SIG-M5 treated with dmso at 0.1 percent for 504 hours (cell line): ENCODE data around the gene CACNA1C.

Source experiments
- DNase-seq: peaks from one replicate; lab custom pipeline; 2025; ENCODE audit not compliant: unreplicated experiment; lab: John Stamatoyannopoulos, UW

CACNA1C gene

GRCh38 chr12:2052826-2053678 is at the start of gene CACNA1C:
CACNA1C (plus strand) TSS chr12:2052987; CDS start chr12:2053563, 576 bp downstream.
- peak; percentile 35 for DNase-seq

DNA sequence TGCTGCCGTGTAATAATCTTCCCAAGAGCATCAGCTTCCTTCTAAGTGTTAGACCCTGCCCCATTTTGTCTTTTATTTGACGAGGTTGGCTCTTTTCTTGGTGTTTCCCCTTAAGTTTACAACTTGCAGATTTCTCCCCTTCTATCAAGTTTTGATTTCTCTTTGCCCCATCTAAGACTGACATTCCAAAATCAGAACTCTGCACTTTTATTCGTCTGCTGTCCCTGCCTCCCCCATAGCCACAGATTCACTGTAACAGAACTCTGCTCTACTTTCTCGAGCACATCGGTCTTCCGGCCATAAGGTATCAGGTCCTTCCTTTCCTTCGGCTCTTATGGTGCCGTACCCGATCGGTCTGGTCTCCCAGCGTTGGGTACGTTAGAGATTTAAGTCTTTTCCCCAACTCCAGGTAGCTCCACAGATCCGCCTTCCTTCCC is 49.1 kb upstream of the CACNA1C start:
- DNase-seq: no peak

GRCh38 chr12:2004113-2004929 is 48.5 kb upstream of the CACNA1C start, which contains the start of gene DCP1B:
DCP1B (minus strand) TSS chr12:2004457; CDS start chr12:2004431, 26 bp downstream.
- DNase-seq: peak; percentile 97

DNA sequence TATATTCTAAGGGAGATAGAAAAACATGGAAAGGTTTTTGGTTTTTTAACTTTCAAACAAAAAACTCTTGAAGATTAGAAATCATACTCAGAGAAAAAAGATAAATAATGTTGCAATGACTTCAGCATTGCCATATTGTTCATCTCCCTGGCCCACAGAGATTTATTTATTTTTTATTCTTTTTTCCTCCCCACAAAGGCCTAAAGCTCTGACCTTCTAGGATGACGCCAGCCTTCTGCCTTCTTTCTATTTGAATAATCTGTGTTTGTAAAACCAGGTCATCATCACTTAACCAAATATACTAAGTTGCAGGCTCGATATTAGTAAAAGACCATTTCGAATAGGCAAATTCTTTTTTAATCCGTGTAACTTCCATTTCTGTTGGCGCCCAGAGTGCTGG is 44.1 kb upstream of the CACNA1C start:
- DNase-seq: no peak

- DNase-seq: no peak
These were observed 43.2 kb upstream of the CACNA1C start for GRCh38 chr12:2009623-2010022.

- DNase-seq: no peak
These were observed 40.9 kb upstream of the CACNA1C start for GRCh38 chr12:2011643-2012607.

DNA sequence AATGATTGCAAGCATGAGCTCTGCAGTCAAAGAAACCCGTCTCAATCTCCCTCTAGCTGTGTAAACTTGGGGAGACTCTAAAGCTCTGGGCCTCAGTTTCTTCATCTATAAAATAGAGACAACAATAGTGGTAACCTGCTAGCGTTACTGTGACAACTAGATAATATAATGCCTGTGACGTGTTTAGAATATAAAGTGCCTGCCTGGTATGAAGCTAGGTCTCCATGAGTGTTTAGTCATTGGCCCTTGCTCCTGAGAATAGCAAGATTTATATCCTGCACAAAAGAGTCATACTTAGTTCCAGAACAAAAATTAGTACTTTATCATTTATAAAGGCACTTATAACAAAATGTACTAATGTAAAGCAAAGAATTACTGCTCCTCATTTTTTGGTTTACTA is 39.7 kb upstream of the CACNA1C start:
- no peak for DNase-seq

DNA sequence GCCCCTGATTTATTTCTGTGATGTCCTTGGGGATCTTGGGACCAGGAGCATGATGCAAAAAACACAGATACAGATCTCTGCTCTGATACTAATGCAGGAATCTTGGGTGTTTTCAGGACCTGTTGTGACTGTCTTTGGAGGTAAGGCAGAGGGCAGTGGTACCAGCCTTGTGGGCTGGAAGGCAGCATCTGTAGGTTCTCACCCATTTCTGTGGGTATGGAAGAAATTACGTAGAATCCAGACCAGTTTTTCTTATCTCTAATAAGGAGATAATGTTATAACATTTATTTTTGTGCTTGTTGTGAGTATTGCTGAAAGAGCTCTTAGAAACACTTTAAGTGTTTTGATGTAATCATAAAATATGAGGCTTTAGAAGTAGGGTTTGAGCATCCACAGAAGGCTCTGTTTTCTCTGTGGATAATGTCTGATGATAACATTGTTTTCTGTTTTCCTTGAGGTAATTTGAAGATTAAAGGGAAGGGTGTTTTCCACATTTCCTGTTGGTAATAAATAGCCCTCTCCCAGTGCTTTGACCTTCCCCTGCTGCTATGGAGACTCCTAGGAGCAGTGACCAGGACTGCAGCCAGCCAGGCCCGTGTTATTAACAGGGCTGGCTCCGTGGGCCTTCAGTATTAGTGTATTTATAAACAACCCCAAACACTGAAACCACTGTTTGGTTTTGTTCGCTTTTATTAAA is 39.1 kb upstream of the CACNA1C start:
- DNase-seq: no peak

- DNase-seq: no peak
These were observed 38.6 kb upstream of the CACNA1C start for GRCh38 chr12:2014231-2014630.

GRCh38 chr12:2016862-2017545 is 35.8 kb upstream of the CACNA1C start:
- DNase-seq: no peak

DNA sequence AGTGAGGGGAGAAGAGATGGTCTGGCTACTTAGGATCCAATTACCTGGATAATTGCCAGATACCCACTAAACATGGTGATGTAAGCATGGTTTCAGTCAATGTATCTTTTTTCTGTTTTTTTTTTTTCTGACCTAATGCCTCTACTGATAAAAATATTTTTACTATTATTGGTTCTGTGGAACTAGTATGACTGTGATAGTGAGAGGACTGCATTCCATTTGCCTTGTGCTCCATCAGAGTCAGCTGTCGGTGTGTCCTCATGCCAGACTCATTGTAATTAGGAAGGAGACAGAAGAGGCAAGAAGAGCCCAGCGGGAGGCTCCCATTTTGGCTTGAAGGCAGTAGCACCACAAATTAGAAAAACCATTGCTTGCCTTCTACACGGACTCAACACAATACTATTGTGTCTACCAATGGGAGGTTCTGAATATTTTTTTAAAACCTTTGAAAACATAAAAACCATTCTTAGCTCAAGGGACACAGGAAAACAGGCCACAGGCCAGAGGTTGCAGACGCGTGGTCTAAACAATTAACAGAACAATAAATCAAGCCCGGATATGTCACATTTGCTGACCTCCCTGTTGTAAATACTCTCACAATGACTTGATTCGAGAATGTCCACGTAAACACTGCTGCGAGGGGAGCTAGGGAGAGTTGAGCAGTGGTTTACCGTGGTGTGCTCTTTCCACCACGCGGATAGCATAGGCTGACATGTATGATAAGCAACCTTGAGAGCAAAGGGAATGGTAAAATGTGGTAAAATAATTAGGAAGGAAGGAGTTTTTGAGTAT is 35.0 kb upstream of the CACNA1C start:
- no peak for DNase-seq

DNA sequence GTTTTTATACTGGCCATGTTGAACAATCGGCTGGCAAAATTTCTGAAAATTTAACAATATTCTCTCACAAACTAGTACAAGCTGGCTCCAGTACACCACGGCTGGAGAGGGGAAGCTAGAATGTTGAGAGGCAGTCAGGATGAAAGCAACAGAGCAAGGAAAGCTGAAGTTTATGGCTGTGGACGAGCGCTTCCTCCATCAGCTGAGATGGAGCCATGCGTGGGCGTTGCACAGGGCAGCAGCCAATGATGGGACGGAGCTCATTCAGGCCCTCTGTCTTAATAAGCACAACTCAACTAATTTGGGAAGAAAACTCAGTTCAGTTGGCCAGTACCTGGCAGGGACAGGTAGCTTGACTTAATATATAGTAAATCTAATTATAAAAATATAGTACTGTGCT is 34.4 kb upstream of the CACNA1C start:
- DNase-seq: no peak

- DNase-seq: no peak
These were observed 33.7 kb upstream of the CACNA1C start for GRCh38 chr12:2019126-2019525.

- DNase-seq: no peak
These were observed 32.3 kb upstream of the CACNA1C start for GRCh38 chr12:2020511-2020910.

GRCh38 chr12:2023365-2023764 is 29.4 kb upstream of the CACNA1C start:
- no peak for DNase-seq

DNA sequence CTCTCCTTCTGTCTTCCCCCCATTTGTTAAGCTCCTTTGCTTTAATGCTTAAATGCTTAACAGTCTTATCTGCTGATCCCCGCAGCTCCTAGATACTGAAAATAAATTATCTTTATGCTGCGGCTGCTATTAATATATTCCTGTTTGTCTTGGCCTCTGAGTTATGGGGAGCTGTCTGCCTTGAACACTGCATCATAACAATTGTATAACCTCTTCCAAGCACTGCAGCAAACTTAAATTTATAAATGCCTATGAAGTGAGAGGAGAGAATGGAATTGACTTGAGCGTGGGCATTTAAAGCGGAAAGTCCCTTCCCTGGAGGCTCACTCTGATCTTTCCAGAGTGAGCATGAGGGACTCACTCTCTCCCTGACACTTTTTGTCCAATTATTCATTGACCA is 25.4 kb upstream of the CACNA1C start:
- DNase-seq: no peak

- no peak for DNase-seq
These were observed 22.9 kb upstream of the CACNA1C start for GRCh38 chr12:2029851-2030250.

- no peak for DNase-seq
These were observed 20.3 kb upstream of the CACNA1C start for GRCh38 chr12:2032506-2032905.
